ENCODE measurements around the gene PHF14.

- TF ChIP-seq POLR2A (IDR thresholded peaks at IDR 0.05; ENCODE audit: low read length): no peak
- no peak for TF ChIP-seq GATA1 (IDR thresholded peaks at IDR 0.05; ENCODE audit: low read depth, low read length)
Observed at GRCh38 chr7:11006291-11006690, 32.6 kb downstream of the PHF14 start.
